GM21717 (cell line): Measurements from ENCODE around the gene PTPRJ.

Experiments
- ATAC-seq: cut with Tn5 transposase; IDR thresholded peaks from one replicate; pipeline ENCODE4 v1.9.1; 2021; ENCODE audit warnings: mild to moderate bottlenecking, moderate library complexity; ENCODE audit not compliant: unreplicated experiment

PTPRJ gene

GRCh38 chr11:47967577-47968525 lies 12.5 kb upstream of the PTPRJ start:
- ATAC-seq, result no peak

- no peak for ATAC-seq
These were observed 11.0 kb upstream of the PTPRJ start for GRCh38 chr11:47969401-47969800.

GRCh38 chr11:47971501-47971900 lies 8.9 kb upstream of the PTPRJ start:
- ATAC-seq, result no peak

- ATAC-seq, result no peak
These were observed 7.2 kb upstream of the PTPRJ start for GRCh38 chr11:47973173-47973572.

GRCh38 chr11:47976931-47977330 lies 3.4 kb upstream of the PTPRJ start:
- ATAC-seq, result no peak

- ATAC-seq, result no peak
These were observed 2.7 kb upstream of the PTPRJ start for GRCh38 chr11:47977623-47978022.

GRCh38 chr11:47979378-47980087 lies 826 bp upstream of the PTPRJ start:
- ATAC-seq, result no peak

GRCh38 chr11:47980907-47981621 lies 705 bp downstream of the PTPRJ start:
- peak; percentile 37 for ATAC-seq

- ATAC-seq, result no peak
These were observed 1.5 kb downstream of the PTPRJ start for GRCh38 chr11:47981667-47982404.

GRCh38 chr11:47982616-47983015 lies 2.3 kb downstream of the PTPRJ start:
- no peak for ATAC-seq

GRCh38 chr11:47983464-47984397 lies 3.4 kb downstream of the PTPRJ start:
- no peak for ATAC-seq

GRCh38 chr11:47986219-47986618 lies 5.9 kb downstream of the PTPRJ start:
- no peak for ATAC-seq

GRCh38 chr11:47986742-47987141 lies 6.4 kb downstream of the PTPRJ start:
- no peak for ATAC-seq

- no peak for ATAC-seq
These were observed 7.0 kb downstream of the PTPRJ start for GRCh38 chr11:47987310-47987709.

- no peak for ATAC-seq
These were observed 7.4 kb downstream of the PTPRJ start for GRCh38 chr11:47987781-47988180.

GRCh38 chr11:47989779-47990178 lies 9.4 kb downstream of the PTPRJ start:
- no peak for ATAC-seq

- ATAC-seq, result no peak
These were observed 11.0 kb downstream of the PTPRJ start for GRCh38 chr11:47991266-47991830.

- ATAC-seq, result no peak
These were observed 11.5 kb downstream of the PTPRJ start for GRCh38 chr11:47991894-47992293.
